CD4-positive, alpha-beta memory T cell (primary cell): Measurements from ENCODE around the gene MTHFSD. TPM values are rescaled to one million over a fixed set of nuclear protein-coding genes. Genes with fewer than 3 reads are reported as not detected.

Experiments
- CTCF ChIA-PET: fragments of 350-600 bp; sonication (Branson Sonifier 250); formaldehyde crosslinking; loops from one replicate; lab custom pipeline; 2021; ENCODE audit warnings: inconsistent platforms; ENCODE audit not compliant: partially characterized antibody; lab: Charles Lee
- POLR2A ChIA-PET: fragments of 350-600 bp; sonication (Branson Sonifier 250); formaldehyde crosslinking; loops from one replicate; lab custom pipeline; 2021; ENCODE audit not compliant: partially characterized antibody; lab: Charles Lee
- DNase-seq, 5 donors: peaks; one replicate each; pipeline versions ENCODE4 v3.0.0 to v3.0.0-alpha.2; 2020 to 2022; ENCODE audit warnings: mixed read lengths in 1 of 5
- H3K27ac ChIP-seq: one replicate; pipeline ENCODE4 v1.7.0; 2013; ENCODE audit warnings: low read depth, low read length
- H3K27me3 ChIP-seq: 2 replicates; pipeline ENCODE4 v1.7.0; 2013; ENCODE audit warnings: mild to moderate bottlenecking, low read length, moderate library complexity; ENCODE audit not compliant: insufficient read depth
- H3K36me3 ChIP-seq: 2 replicates; pipeline ENCODE4 v1.7.0; 2013; ENCODE audit warnings: mild to moderate bottlenecking, low read length, moderate library complexity; ENCODE audit not compliant: insufficient read depth
- H3K4me1 ChIP-seq: 2 replicates; pipeline ENCODE4 v1.7.0; 2013; ENCODE audit warnings: mild to moderate bottlenecking, low read length, moderate library complexity; ENCODE audit not compliant: insufficient read depth
- H3K4me3 ChIP-seq, 2 donors: one replicate each; pipeline ENCODE4 v1.7.0; 2013; ENCODE audit warnings: low read length in 2 of 2, mild to moderate bottlenecking in 1 of 2
- H3K9me3 ChIP-seq, 2 donors: one replicate each; pipeline ENCODE4 v1.7.0; 2013; ENCODE audit warnings: low read length in 2 of 2, control low read depth in 1 of 2; ENCODE audit not compliant: control insufficient read depth in 1 of 2
- H3K27ac Mint-ChIP-seq, 7 donors: one replicate each; pipeline ENCODE4 v1.8.0; 2020 to 2021; ENCODE audit warnings: mixed read lengths in 7 of 7, mild to moderate bottlenecking in 6 of 7, inconsistent platforms in 3 of 7, moderate library complexity in 3 of 7
- H3K27me3 Mint-ChIP-seq, 2 donors: one replicate each; pipeline ENCODE4 v1.8.0; 2020 to 2021; ENCODE audit warnings: mixed read lengths in 2 of 2
- H3K36me3 Mint-ChIP-seq, 2 donors: one replicate each; pipeline ENCODE4 v1.8.0; 2020 to 2021; ENCODE audit warnings: mixed read lengths in 2 of 2, inconsistent platforms in 1 of 2, mild to moderate bottlenecking in 1 of 2
- H3K4me1 Mint-ChIP-seq, 4 donors: one replicate each; pipeline ENCODE4 v1.8.0; 2020 to 2021; ENCODE audit warnings: mixed read lengths in 4 of 4, mild to moderate bottlenecking in 1 of 4
- H3K4me3 Mint-ChIP-seq, 8 donors: one replicate each; pipeline ENCODE4 v1.8.0; 2020 to 2021; ENCODE audit warnings: mixed read lengths in 8 of 8, mild to moderate bottlenecking in 7 of 8, moderate library complexity in 6 of 8, inconsistent platforms in 3 of 8
- H3K9me3 Mint-ChIP-seq, 8 donors: one replicate each; pipeline ENCODE4 v1.8.0; 2020 to 2021; ENCODE audit warnings: mixed read lengths in 8 of 8, mild to moderate bottlenecking in 5 of 8, inconsistent platforms in 3 of 8, moderate library complexity in 1 of 8
- intact Hi-C: fragments of 100-400 bp; cut with micrococcal nuclease; formaldehyde crosslinking; loops from one replicate; pipeline ENCODE4 v1.15.1; 2023
- polyA plus RNA-seq, 2 donors: library from polyadenylated mRNA; unstranded; fragments of 300-500 nt; fragmentation: Illumina TruSeq; gene quantifications; one replicate each; pipeline ENCODE4 v1.2.3, GENCODE V29; 2021
- total RNA-seq, 2 experiments: library from RNA; stranded (reverse); gene quantifications; one replicate each; pipeline ENCODE4 v1.2.3, GENCODE V29; 2021

The MTHFSD gene
- total and polyA plus RNA-seq, 4 experiments from 2014 or later: 12.5 to 41.6 (median 29.9) TPM

DNA sequence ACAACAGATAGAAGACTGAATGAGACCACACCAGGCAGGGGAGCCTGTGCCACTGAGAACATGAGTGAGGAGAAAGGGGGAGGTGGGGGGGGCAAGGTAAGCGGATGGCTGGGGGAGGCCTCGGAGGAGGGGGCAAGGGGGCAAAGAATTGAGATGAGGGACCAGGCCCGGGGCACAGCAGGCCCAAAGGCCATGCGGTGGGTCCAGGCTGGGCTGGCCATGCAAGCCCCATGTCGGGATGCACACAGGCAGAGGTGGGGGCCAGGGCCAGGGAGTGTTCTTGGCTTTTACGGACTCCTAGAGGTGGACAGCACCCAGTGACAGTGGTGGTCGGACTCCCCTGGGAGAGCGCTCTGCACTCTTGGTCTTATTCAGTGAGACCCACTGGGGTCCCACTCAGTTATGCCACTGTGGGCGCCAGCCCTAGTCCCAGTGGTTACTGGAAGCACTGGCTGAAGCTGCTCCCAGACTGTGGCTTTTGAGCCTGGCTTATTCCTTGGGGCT, 4.8 kb upstream of the MTHFSD start:
- Histone ChIP-seq H3K4me1 (peaks cover 19% of the 10 kb centered on the region), H3K27me3 (peaks cover 10% of the 10 kb centered on the region), H3K36me3 (no peaks in the 10 kb centered on the region), H3K9me3 (no peaks in the 10 kb centered on the region), H3K27ac (no peak overlapping the region), H3K4me3 (no peak overlapping the region)
- peaks cover 21 to 32% of the 10 kb centered on the region in 2 donors for H3K27me3 Mint-ChIP-seq
- intact Hi-C loops: loop anchor here (5.0 kb wide), 3 partner anchors 502 to 737 kb away; no protein-coding TSS in a partner anchor
- peaks cover 0 to 2% (median 0%) of the 10 kb centered on the region in 8 donors for H3K9me3 Mint-ChIP-seq
- ChIA-PET POLR2A (no interaction called here), CTCF (no interaction called here)
- H3K4me3 Mint-ChIP-seq: no peak overlapping the region
- no peak overlapping the region for H3K27ac Mint-ChIP-seq
- peaks cover 0 to 4% of the 10 kb centered on the region in 2 donors for H3K36me3 Mint-ChIP-seq
- DNase-seq: no peak
- H3K4me1 Mint-ChIP-seq: peaks cover 9 to 30% (median 22%) of the 10 kb centered on the region in 4 donors

DNA sequence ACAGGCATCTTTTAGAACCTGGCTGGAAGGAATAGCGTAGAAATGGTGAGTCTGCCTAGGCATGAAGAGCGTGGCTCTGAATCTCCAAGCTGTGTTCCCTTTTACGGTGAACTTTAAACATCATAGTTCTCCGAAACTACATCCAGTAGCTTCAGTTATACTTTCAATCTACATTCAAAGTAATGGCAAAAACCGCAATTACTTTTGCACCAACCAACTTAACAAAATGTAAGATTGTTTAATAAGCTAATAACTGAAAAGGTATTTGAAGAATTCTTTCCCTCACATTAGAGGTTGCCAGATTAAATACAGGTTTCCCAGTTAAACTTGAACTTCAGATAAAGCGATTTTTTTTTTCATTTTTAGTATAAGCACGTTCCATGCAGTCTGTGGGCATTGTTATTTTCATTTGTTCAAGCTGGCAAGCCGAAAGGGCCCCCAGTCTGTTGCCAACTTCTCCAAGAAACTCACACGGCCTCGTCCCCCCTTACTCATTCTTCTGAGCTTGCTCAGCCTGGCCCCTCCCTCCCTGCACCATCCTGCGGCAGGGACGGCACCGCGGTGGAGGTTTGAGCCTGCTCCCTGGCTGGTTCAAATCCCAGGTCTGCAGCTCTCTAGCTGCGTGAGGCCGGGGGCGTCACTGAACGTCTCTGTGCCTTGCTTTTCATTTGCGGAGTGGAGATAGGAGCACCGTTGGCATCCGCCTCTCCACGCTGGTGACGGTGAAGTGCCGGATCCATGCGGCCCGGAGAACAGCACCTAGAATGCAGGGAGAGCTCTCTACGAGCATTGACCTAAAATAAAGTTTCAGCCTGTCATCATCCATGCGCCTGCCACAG, 3.5 kb upstream of the MTHFSD start:
- H3K9me3 ChIP-seq: no peaks in the 10 kb centered on the region
- intact Hi-C loops: no loop called here
- peaks cover 0 to 11% of the 10 kb centered on the region in 2 donors for H3K36me3 Mint-ChIP-seq
- ChIA-PET CTCF (no interaction called here), POLR2A (interaction anchor here (0.6 kb wide), 1 partner anchor 758 kb away, joined by 3 read pairs; the partner anchor contains the start of gene C16orf95)
- H3K27ac Mint-ChIP-seq: no peak overlapping the region
- H3K27ac ChIP-seq: no peak overlapping the region
- no peak overlapping the region for H3K4me3 ChIP-seq
- H3K9me3 Mint-ChIP-seq: peaks cover 0 to 2% (median 0%) of the 10 kb centered on the region in 8 donors
- no peaks in the 10 kb centered on the region for H3K36me3 ChIP-seq
- peaks cover 11 to 21% of the 10 kb centered on the region in 2 donors for H3K27me3 Mint-ChIP-seq
- no peak for DNase-seq
- H3K4me3 Mint-ChIP-seq: no peak overlapping the region
- no peaks in the 10 kb centered on the region for H3K27me3 ChIP-seq
- peaks cover 17% of the 10 kb centered on the region for H3K4me1 ChIP-seq
- peaks cover 11 to 29% (median 20%) of the 10 kb centered on the region in 4 donors for H3K4me1 Mint-ChIP-seq

- H3K27me3 ChIP-seq: no peaks in the 10 kb centered on the region
- no peak for DNase-seq
- Mint-ChIP-seq H3K9me3 (peaks cover 0 to 2% (median 0%) of the 10 kb centered on the region in 8 donors), H3K4me3 (peak overlapping the region in 1 of 8 donors; percentile 44), H3K27me3 (peaks cover 11 to 18% of the 10 kb centered on the region in 2 donors), H3K27ac (no peak overlapping the region), H3K36me3 (peaks cover 1 to 14% of the 10 kb centered on the region in 2 donors), H3K4me1 (peaks cover 12 to 31% (median 19%) of the 10 kb centered on the region in 4 donors)
- ChIA-PET CTCF (no interaction called here), POLR2A (no interaction called here)
- H3K36me3 ChIP-seq: no peaks in the 10 kb centered on the region
- H3K9me3 ChIP-seq: no peaks in the 10 kb centered on the region
- peaks cover 14% of the 10 kb centered on the region for H3K4me1 ChIP-seq
- intact Hi-C loops: no loop called here
- H3K27ac ChIP-seq: no peak overlapping the region
- H3K4me3 ChIP-seq: no peak overlapping the region
Observed at GRCh38 chr16:86557587-86557986, 2.6 kb upstream of the MTHFSD start.

- peak overlapping the region in 2 of 7 donors; percentile 97 to 98 for H3K27ac Mint-ChIP-seq
- POLR2A ChIA-PET: interaction anchor here (0.5 kb wide), 1 partner anchor 801 kb away, joined by 3 read pairs; no protein-coding TSS in a partner anchor
- CTCF ChIA-PET: no interaction called here
- Histone ChIP-seq H3K27me3 (no peaks in the 10 kb centered on the region), H3K4me1 (peaks cover 14% of the 10 kb centered on the region), H3K4me3 (no peak overlapping the region), H3K9me3 (no peaks in the 10 kb centered on the region), H3K27ac (no peak overlapping the region), H3K36me3 (peaks cover 4% of the 10 kb centered on the region)
- H3K4me3 Mint-ChIP-seq: peak overlapping the region in 5 of 8 donors; percentile 23 to 96 (median 52)
- intact Hi-C loops: no loop called here
- DNase-seq: no peak
- H3K27me3 Mint-ChIP-seq: peaks cover 7 to 10% of the 10 kb centered on the region in 2 donors
- peaks cover 5 to 17% of the 10 kb centered on the region in 2 donors for H3K36me3 Mint-ChIP-seq
- H3K4me1 Mint-ChIP-seq: peaks cover 14 to 38% (median 23%) of the 10 kb centered on the region in 4 donors
- H3K9me3 Mint-ChIP-seq: peaks cover 0 to 2% (median 0%) of the 10 kb centered on the region in 8 donors
Observed at GRCh38 chr16:86556576-86556975, 1.5 kb upstream of the MTHFSD start.

- H3K4me3 Mint-ChIP-seq: peak overlapping the region; percentile 83 to 96 (median 93)
- CTCF ChIA-PET: interaction anchor here (1.6 kb wide), 1 partner anchor 9 kb away, joined by 5 read pairs; no protein-coding TSS in a partner anchor
- Histone ChIP-seq H3K9me3 (no peaks in the 10 kb centered on the region), H3K27ac (peak overlapping the region; percentile 87), H3K4me1 (peaks cover 14% of the 10 kb centered on the region), H3K36me3 (peaks cover 4% of the 10 kb centered on the region), H3K27me3 (no peaks in the 10 kb centered on the region), H3K4me3 (peak overlapping the region; percentile 53 to 87)
- H3K4me1 Mint-ChIP-seq: peaks cover 14 to 38% (median 23%) of the 10 kb centered on the region in 4 donors
- H3K36me3 Mint-ChIP-seq: peaks cover 5 to 19% of the 10 kb centered on the region in 2 donors
- peak overlapping the region; percentile 95 to 99 (median 98) for H3K27ac Mint-ChIP-seq
- peaks cover 2 to 4% of the 10 kb centered on the region in 2 donors for H3K27me3 Mint-ChIP-seq
- peaks cover 0 to 2% (median 0%) of the 10 kb centered on the region in 8 donors for H3K9me3 Mint-ChIP-seq
- POLR2A ChIA-PET: interaction anchor here (0.9 to 1.3 kb wide), 2 partner anchors 9 to 839 kb away, joined by 3 to 6 read pairs; no protein-coding TSS in a partner anchor
- intact Hi-C loops: no loop called here
- no peak for DNase-seq
Observed at GRCh38 chr16:86555704-86556075, 655 bp upstream of the MTHFSD start.

- peaks cover 9 to 23% of the 10 kb centered on the region in 2 donors for H3K36me3 Mint-ChIP-seq
- Histone ChIP-seq H3K27me3 (no peaks in the 10 kb centered on the region), H3K27ac (peak overlapping the region; percentile 87), H3K9me3 (no peaks in the 10 kb centered on the region), H3K4me1 (peaks cover 14% of the 10 kb centered on the region), H3K4me3 (peak overlapping the region; percentile 53 to 87), H3K36me3 (peaks cover 4% of the 10 kb centered on the region)
- no peak for DNase-seq
- H3K4me3 Mint-ChIP-seq: peak overlapping the region; percentile 83 to 96 (median 93)
- intact Hi-C loops: no loop called here
- POLR2A ChIA-PET: interaction anchor here (1.3 kb wide), 1 partner anchor 10 kb away, joined by 6 read pairs; no protein-coding TSS in a partner anchor
- CTCF ChIA-PET: interaction anchor here (1.6 kb wide), 1 partner anchor 10 kb away, joined by 5 read pairs; no protein-coding TSS in a partner anchor
- peaks cover 0 to 2% (median 0%) of the 10 kb centered on the region in 8 donors for H3K9me3 Mint-ChIP-seq
- peak overlapping the region; percentile 95 to 99 (median 98) for H3K27ac Mint-ChIP-seq
- peaks cover 2 to 3% of the 10 kb centered on the region in 2 donors for H3K27me3 Mint-ChIP-seq
- peaks cover 14 to 38% (median 23%) of the 10 kb centered on the region in 4 donors for H3K4me1 Mint-ChIP-seq
Observed at GRCh38 chr16:86554599-86554916, 477 bp downstream of the MTHFSD start.

- DNase-seq: no peak
- ChIA-PET CTCF (no interaction called here), POLR2A (no interaction called here)
- intact Hi-C loops: no loop called here
- peaks cover 0 to 2% (median 0%) of the 10 kb centered on the region in 8 donors for H3K9me3 Mint-ChIP-seq
- Histone ChIP-seq H3K27me3 (no peaks in the 10 kb centered on the region), H3K9me3 (no peaks in the 10 kb centered on the region), H3K36me3 (peaks cover 4% of the 10 kb centered on the region), H3K27ac (no peak overlapping the region), H3K4me3 (no peak overlapping the region), H3K4me1 (peaks cover 14% of the 10 kb centered on the region)
- peak overlapping the region in 2 of 7 donors; percentile 97 to 98 for H3K27ac Mint-ChIP-seq
- H3K4me1 Mint-ChIP-seq: peaks cover 14 to 38% (median 23%) of the 10 kb centered on the region in 4 donors
- H3K27me3 Mint-ChIP-seq: peaks cover 0 to 2% of the 10 kb centered on the region in 2 donors
- peaks cover 10 to 24% of the 10 kb centered on the region in 2 donors for H3K36me3 Mint-ChIP-seq
- H3K4me3 Mint-ChIP-seq: peak overlapping the region in 4 of 8 donors; percentile 91 to 96 (median 94)
Observed at GRCh38 chr16:86553356-86553755, 1.7 kb downstream of the MTHFSD start.
